ENCODE results near the gene GPR35.

GRCh38 chr2:240646176-240646899, 21.1 kb downstream of the GPR35 start:
- TF ChIP-seq, protein P1, sequence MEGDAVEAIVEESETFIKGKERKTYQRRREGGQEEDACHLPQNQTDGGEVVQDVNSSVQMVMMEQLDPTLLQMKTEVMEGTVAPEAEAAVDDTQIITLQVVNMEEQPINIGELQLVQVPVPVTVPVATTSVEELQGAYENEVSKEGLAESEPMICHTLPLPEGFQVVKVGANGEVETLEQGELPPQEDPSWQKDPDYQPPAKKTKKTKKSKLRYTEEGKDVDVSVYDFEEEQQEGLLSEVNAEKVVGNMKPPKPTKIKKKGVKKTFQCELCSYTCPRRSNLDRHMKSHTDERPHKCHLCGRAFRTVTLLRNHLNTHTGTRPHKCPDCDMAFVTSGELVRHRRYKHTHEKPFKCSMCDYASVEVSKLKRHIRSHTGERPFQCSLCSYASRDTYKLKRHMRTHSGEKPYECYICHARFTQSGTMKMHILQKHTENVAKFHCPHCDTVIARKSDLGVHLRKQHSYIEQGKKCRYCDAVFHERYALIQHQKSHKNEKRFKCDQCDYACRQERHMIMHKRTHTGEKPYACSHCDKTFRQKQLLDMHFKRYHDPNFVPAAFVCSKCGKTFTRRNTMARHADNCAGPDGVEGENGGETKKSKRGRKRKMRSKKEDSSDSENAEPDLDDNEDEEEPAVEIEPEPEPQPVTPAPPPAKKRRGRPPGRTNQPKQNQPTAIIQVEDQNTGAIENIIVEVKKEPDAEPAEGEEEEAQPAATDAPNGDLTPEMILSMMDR (IDR thresholded peaks at IDR 0.05; ENCODE audit: low read length) = no peak
- TF ChIP-seq EZH2 (IDR thresholded peaks at IDR 0.05; ENCODE audit: borderline replicate concordance, low read length) = no peak
